ENCODE measurements around the gene ABLIM2. TPM values are rescaled to one million over a fixed set of nuclear protein-coding genes. Genes with fewer than 3 reads are reported as not detected.

The ABLIM2 gene
- total and polyA plus RNA-seq, 2 of the 8 experiments (the other 6 are each of a cell fraction or from before 2014, with no cell fraction given): 2.8 to 3.0 TPM

GRCh38 chr4:8112036-8112576 lies 46.5 kb downstream of the ABLIM2 start (continued):
- TF ChIP-seq CHD7 (IDR thresholded peaks at IDR 0.05; ENCODE audit: insufficient replicate concordance, low read length): no peak
- TF ChIP-seq KDM1A (IDR thresholded peaks at IDR 0.05; ENCODE audit: borderline replicate concordance, low read length): peak; percentile 63; the same call in 1 of the 2 replicates
- no peak for TF ChIP-seq RAD21 (IDR thresholded peaks at IDR 0.05 in 1 of 2, conservative IDR thresholded peaks at IDR 0.05 in 1 of 2; ENCODE audit: low read depth in 2 of 2, low read length in 2 of 2)
- TF ChIP-seq POLR2A (IDR thresholded peaks at IDR 0.05; ENCODE audit: control extremely low read depth in 1 of 2, low read depth in 2 of 2, low read length in 2 of 2): peak in 1 of 2 experiments; percentile 37; a peak in 1 of 3 replicates
- no peak for TF ChIP-seq ATF3 (IDR thresholded peaks at IDR 0.05; ENCODE audit: insufficient read depth, low read depth, low read length)

Measured in H1 (cell line).